ENCODE data around the gene RERG. TPM values are rescaled to one million over a fixed set of nuclear protein-coding genes. Genes with fewer than 3 reads are reported as not detected.

RERG gene
- polyA plus RNA-seq, 3 donors: not detected

DNA sequence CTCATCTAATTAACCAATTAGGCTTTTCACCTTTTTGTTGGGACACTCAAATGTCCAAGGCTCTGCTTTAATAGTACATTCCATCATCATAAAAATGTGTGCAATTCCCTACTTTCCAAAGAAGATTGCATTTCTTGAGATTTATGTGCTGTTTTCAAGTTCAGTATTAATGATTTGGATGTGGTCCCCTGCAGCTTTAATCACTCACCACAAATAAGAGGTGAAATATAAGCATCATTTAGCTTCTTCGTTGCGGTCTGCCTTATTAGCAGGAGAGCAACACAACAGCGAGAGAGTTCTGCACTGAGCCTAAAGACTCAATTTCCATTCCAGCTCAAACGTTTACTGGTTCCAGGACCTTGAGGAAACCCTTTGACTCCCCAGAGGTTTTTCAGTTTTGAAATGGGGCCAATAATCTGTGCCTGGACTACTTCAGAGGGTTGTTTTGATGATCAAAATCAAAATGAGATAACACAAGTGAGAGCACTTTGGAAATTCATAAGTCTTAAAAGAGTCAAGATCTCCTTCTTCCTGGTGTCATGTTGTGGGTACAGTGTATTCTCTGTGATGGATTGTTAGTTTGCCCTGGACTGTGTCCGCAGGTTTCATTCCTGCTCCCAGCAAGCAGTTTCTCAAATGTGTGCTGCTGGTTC, 53.1 kb downstream of the RERG start:
- intact Hi-C loops (cut with micrococcal nuclease): no loop called here
- no peak for DNase-seq
- Mint-ChIP-seq H3K27ac (no peak overlapping the region), H3K36me3 (no peaks in the 10 kb centered on the region), H3K9me3 (peaks cover 0 to 5% (median 0%) of the 10 kb centered on the region in 7 donors), H3K4me3 (no peak overlapping the region), H3K27me3 (ENCODE audit: low read depth in 3 of 3) (peaks cover 0 to 4% (median 2%) of the 10 kb centered on the region in 3 donors), H3K4me1 (no peaks in the 10 kb centered on the region)
- peaks cover 0 to 3% of the 10 kb centered on the region in 2 donors for H3K27me3 ChIP-seq (ENCODE audit: control insufficient read depth in 2 of 2, insufficient read depth in 2 of 2, low read length in 2 of 2)
- no peak for TF ChIP-seq CTCF (IDR thresholded peaks at IDR 0.05)
- no peak overlapping the region for H2AFZ ChIP-seq (ENCODE audit: insufficient read depth, low read depth, low read length, poor library complexity, severe bottlenecking)
- H3K4me3 ChIP-seq (replicated peaks in 1 of 3; ENCODE audit: low read depth in 2 of 3, low read length in 3 of 3): no peak overlapping the region
- no peak overlapping the region for H3K4me2 ChIP-seq (replicated peaks; ENCODE audit: extremely low read depth, low read length, poor library complexity, severe bottlenecking)
- H3K36me3 ChIP-seq (replicated peaks in 1 of 2; ENCODE audit: control insufficient read depth in 1 of 2, insufficient read depth in 2 of 2, low read length in 2 of 2): no peaks in the 10 kb centered on the region
- no peaks in the 10 kb centered on the region for H3K4me1 ChIP-seq (ENCODE audit: control insufficient read depth in 1 of 2, insufficient read depth in 2 of 2, low read length in 2 of 2)
- 94% methylated on average over 5 of the region's 5 CpGs for WGBS (ENCODE audit: insufficient coverage)
- no peaks in the 10 kb centered on the region for H3K9me3 ChIP-seq (replicated peaks in 1 of 2; ENCODE audit: control insufficient read depth in 1 of 2, insufficient read depth in 1 of 2, low read length in 2 of 2)
- H3K9ac ChIP-seq (ENCODE audit: insufficient read depth, low read length, poor library complexity, severe bottlenecking): no peak overlapping the region
- H4K20me1 ChIP-seq (ENCODE audit: insufficient read depth, low read length): no peaks in the 10 kb centered on the region
- no peak overlapping the region for H3K27ac ChIP-seq (ENCODE audit: low read depth in 1 of 2, low read length in 2 of 2)
- no peaks in the 10 kb centered on the region for H3K79me2 ChIP-seq (ENCODE audit: insufficient read depth, low read length)

- no peaks in the 10 kb centered on the region for H4K20me1 ChIP-seq (ENCODE audit: insufficient read depth, low read length)
- DNase-seq: no peak
- H3K9me3 ChIP-seq (replicated peaks in 1 of 2; ENCODE audit: control insufficient read depth in 1 of 2, insufficient read depth in 1 of 2, low read length in 2 of 2): no peaks in the 10 kb centered on the region
- H2AFZ ChIP-seq (ENCODE audit: insufficient read depth, low read depth, low read length, poor library complexity, severe bottlenecking): no peak overlapping the region
- H3K27ac Mint-ChIP-seq: no peak overlapping the region
- no peaks in the 10 kb centered on the region for H3K36me3 Mint-ChIP-seq
- no peak overlapping the region for H3K4me3 Mint-ChIP-seq
- H3K4me2 ChIP-seq (replicated peaks; ENCODE audit: extremely low read depth, low read length, poor library complexity, severe bottlenecking): no peak overlapping the region
- H3K36me3 ChIP-seq (replicated peaks in 1 of 2; ENCODE audit: control insufficient read depth in 1 of 2, insufficient read depth in 2 of 2, low read length in 2 of 2): no peaks in the 10 kb centered on the region
- H3K79me2 ChIP-seq (ENCODE audit: insufficient read depth, low read length): no peaks in the 10 kb centered on the region
- no peaks in the 10 kb centered on the region for H3K9me3 Mint-ChIP-seq
- H3K4me1 ChIP-seq (ENCODE audit: control insufficient read depth in 1 of 2, insufficient read depth in 2 of 2, low read length in 2 of 2): no peaks in the 10 kb centered on the region
- no peak overlapping the region for H3K4me3 ChIP-seq (replicated peaks in 1 of 3; ENCODE audit: low read depth in 2 of 3, low read length in 3 of 3)
- peaks cover 0 to 5% (median 4%) of the 10 kb centered on the region in 3 donors for H3K27me3 Mint-ChIP-seq (ENCODE audit: low read depth in 3 of 3)
- WGBS (ENCODE audit: insufficient coverage): 96% methylated on average over 6 of the region's 6 CpGs
- H3K9ac ChIP-seq (ENCODE audit: insufficient read depth, low read length, poor library complexity, severe bottlenecking): no peak overlapping the region
- H3K27ac ChIP-seq (ENCODE audit: low read depth in 1 of 2, low read length in 2 of 2): no peak overlapping the region
- intact Hi-C loops (cut with micrococcal nuclease): no loop called here
- H3K4me1 Mint-ChIP-seq: no peaks in the 10 kb centered on the region
- TF ChIP-seq CTCF (IDR thresholded peaks at IDR 0.05): no peak
- peaks cover 0 to 3% of the 10 kb centered on the region in 2 donors for H3K27me3 ChIP-seq (ENCODE audit: control insufficient read depth in 2 of 2, insufficient read depth in 2 of 2, low read length in 2 of 2)
Measured at GRCh38 chr12:15165012-15165659, 56.1 kb downstream of the RERG start.

Data from CD14-positive monocyte (primary cell).